Measurements from ENCODE around the gene RNU6-1.

Gene RNU6-1

GRCh38 chr15:67832031-67832551 lies 7.8 kb downstream of the RNU6-1 start:
- no peak for DNase-seq

GRCh38 chr15:67831363-67831762 lies 8.5 kb downstream of the RNU6-1 start:
- DNase-seq: no peak

DNA sequence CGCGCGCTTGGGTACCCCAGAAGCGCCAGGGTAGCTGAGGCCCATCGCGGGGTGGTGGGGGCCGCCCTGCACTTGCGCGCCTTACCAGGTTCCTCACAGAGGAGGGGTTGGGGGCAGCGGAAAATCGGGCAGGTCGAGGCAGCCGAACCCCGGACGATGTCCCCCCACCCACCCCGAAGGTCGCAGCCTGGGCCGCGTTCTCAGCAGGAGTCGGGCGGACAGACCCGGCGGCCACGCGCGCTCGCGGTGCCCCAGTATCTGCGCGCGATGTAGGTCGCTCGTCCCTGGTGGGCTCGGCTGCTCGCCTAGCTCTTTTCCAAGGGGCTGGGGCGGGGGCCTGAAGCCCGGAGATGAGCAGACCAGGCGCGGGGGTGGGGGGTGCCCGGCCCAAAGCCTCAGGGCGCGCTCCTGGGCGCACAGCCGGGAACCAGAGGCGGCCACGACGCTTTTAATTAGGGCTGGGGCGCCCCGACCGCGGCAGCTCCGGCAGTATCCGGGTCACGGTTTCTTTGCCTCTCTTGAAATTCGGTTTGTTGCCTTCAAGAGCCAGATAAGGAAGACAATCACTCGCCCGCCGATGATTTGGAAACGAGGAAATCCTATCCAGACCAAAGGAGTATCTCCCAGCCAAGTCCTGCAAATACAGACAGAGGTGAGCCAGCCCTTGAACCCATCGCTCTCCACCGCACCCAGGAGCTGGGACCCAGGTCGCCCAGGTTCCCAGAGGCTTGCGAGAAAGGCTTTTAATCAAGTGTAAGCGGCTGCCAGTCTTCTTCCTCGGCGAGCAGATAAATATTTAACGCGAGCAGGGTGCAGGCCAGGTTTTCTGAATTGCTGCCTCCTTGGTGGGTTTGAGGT lies 10.0 kb downstream of the RNU6-1 start:
- no peak for DNase-seq

- DNase-seq: no peak
These were observed 10.7 kb downstream of the RNU6-1 start for GRCh38 chr15:67828969-67829646.

DNA sequence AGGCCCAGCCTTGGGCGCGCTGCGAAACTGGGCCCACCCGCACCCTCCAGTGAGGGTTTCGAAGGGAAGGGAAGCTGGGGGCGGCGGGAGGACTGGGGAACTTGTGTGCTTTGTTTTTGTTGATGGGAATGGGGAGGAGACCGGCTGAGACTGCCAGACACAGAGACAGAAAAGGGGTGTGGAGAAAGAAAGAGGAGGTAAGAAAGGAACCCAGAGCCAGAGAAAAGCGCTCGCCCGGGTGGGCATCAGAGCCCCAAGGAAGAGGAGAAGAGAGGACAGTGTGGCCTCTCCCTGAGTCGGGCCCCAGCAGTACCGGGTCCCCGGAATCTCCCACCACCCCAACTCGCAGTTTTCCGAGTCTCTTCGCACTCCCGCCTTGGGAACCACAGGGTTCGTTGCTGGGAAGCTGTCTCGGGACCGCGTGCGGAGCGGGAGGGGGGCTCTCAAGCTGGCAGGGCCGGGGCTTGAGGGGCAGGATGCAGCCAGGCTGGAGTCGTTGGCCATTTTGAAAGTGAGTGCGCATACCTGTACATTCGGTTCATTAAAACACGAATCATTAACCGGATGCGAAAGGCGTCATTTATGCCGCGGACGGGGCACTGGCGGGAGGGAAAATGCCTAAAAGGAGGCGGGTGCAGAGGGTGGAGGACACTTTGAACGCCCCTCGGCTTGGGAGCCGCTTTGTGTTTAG lies 11.4 kb downstream of the RNU6-1 start:
- no peak for DNase-seq

DNA sequence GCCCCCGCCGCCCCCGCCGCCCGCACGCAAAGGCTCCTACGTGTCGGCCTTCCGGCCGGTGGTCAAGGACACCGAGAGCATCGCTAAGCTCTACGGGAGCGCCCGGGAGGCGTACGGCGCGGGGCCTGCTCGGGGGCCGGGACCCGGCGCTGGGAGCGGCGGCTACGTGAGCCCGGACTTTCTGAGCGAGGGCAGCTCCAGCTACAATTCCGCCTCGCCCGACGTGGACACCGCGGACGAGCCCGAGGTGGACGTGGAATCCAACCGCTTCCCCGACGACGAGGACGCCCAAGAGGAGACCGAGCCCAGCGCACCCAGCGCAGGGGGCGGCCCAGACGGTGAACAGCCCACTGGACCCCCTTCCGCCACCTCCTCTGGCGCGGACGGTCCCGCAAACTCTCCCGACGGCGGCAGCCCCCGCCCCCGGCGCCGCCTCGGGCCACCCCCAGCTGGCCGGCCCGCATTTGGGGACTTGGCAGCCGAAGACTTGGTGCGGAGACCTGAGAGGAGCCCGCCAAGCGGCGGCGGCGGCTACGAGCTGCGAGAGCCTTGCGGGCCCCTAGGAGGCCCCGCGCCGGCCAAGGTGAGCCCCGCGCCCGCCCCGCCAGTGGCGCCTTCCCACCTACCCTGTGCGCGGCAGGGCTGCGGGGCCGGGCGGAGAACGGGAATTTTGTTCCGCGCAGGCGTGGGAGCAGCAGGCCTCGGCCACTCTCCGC lies 12.1 kb downstream of the RNU6-1 start:
- DNase-seq: no peak

GRCh38 chr15:67826717-67827561 lies 12.9 kb downstream of the RNU6-1 start:
- no peak for DNase-seq

DNA sequence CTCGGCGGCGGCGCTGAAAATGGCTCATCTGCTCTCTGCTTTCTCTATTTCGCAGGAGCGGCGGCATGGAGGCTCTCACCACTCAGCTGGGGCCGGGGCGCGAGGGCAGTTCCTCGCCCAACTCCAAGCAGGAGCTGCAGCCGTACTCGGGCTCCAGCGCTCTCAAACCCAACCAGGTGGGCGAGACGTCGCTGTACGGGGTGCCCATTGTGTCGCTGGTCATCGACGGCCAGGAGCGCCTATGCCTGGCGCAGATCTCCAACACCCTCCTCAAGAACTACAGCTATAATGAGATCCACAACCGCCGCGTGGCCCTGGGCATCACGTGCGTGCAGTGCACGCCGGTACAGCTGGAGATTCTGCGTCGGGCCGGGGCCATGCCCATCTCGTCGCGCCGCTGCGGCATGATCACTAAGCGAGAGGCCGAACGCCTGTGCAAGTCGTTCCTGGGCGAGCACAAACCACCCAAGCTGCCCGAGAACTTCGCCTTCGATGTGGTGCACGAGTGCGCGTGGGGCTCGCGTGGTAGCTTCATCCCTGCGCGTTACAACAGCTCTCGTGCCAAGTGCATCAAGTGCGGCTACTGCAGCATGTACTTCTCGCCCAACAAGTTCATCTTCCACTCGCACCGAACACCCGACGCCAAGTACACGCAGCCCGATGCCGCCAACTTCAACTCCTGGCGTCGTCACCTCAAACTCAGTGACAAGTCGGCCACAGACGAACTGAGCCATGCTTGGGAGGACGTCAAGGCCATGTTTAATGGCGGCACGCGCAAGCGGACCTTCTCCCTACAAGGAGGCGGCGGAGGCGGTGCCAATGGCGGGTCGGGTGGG lies 13.7 kb downstream of the RNU6-1 start:
- DNase-seq: no peak

DNA sequence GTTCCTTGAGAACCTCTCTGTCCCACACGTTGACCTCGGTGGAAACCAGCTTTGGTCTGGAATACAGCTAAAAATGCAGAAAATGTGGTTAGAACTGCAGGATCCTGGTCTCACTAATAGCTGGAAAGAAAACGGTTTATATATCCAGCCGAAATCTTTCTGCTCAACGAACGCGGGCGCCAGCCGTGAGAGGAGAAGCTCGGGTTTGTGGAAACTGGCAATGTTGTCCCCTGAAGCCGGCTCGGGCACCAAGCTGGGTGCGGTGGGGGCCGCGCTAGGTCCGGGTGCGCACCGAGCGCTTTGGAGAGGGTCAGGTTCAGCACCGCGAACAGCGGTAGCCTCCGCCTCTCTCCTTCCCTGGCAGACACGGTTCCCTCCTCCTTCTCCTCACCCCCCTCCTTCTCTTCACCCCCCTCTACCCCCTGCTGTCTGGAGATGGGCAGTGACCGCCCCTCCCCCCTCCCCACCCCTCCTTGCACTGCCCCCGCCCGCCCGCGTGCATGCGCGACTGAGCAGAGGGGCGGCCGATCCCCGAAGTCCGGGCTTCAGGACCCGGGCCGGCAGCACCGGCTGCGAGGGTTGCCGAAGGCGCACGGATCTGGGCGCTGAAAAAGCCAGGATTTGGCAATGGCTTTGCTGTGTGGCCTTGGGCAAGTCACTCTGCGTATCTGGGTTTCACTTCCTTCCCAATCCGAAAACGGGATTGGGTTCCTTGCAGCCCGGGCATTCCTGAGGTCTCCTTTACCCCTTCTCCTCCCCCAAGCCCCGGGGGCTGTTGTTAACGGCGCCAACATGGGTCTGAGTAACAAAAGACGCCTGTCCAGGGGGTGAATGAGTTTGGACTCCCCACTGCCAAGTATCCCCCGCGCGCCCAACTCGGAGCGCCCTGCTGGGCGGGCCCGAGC lies 14.6 kb downstream of the RNU6-1 start, which contains the start of gene SKOR1:
Gene SKOR1 (plus strand): TSS at position 534 of the 905 bp plus-strand sequence. CDS start 94 bp downstream, at position 628.
- no peak for DNase-seq

DNA sequence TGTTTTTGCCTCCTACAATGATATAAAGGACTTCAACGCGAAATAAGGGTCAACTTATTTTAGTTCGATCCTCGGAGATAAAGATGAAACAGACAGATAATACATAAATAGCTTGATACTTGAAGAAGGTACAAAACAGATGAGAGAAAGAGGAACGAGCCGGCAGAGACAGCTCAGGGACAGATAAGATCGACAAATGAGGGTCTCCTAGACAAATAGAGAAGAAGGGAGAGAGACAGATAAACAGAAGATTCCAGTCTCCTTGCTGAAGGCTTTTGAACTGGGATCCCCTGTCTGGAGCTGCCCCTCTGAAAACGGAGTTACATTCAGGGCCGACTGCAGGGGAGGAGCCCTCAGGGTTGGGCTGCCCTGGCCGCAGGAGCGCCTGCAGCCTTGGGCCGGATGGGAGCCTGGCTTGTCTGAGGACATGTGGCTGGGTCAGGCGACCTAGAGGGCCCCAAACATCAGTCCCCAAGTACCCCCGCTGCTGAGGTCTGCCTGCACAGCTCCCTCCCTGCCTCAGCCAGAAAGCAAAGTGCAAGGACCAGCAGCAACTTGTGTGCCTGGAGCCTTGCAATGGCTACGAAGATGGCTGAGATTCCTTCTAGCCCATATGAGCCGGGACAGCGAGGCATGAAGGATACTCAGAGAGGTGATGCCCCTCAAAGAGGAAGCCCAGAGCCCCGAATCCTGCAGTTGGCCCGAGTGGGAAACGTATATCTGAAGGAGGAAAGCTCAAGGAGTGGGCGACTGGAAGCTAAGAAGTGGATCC lies 15.5 kb downstream of the RNU6-1 start:
- DNase-seq: no peak

- no peak for DNase-seq
These were observed 16.3 kb downstream of the RNU6-1 start for GRCh38 chr15:67823314-67824196.

DNA sequence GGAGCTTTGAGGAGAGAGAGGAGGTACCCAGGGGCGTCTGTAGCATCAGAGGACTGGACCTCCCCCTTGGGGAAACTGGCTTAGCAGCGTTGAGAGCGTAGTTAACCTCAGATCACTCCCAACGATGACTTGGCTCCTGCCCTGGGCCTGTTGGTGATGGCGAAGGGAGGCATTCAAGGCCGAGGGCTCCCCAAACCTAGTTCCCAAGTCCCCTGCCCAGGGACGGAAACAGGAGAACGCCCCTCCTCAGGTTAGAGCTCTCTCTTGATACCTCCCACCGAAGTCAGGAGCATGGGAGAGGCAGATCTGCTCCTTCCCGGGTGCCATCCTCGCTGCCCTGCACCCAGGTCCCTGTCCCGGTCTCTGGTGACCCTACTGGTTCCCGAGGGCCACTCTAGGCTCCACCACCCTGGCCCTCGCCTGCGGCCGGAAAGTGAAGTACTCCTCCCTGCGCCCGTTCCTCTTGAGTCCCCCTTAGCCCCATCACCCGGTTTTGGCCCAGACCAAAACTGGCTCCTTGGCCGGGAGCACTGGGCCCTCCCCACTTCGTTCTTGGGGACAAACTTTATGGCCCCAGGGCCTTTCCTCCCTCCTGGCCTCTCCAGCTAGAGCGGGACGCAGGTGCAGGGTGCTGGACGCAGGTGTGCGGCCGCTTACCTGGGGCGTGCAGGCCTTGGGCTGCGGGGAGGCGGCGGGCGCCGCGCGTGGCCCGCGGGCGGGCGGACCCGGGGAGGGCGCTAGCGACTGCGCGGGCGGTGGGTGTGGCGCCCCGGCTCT lies 17.1 kb downstream of the RNU6-1 start:
- DNase-seq: no peak

GRCh38 chr15:67821784-67822440 lies 17.9 kb downstream of the RNU6-1 start:
- no peak for DNase-seq

DNA sequence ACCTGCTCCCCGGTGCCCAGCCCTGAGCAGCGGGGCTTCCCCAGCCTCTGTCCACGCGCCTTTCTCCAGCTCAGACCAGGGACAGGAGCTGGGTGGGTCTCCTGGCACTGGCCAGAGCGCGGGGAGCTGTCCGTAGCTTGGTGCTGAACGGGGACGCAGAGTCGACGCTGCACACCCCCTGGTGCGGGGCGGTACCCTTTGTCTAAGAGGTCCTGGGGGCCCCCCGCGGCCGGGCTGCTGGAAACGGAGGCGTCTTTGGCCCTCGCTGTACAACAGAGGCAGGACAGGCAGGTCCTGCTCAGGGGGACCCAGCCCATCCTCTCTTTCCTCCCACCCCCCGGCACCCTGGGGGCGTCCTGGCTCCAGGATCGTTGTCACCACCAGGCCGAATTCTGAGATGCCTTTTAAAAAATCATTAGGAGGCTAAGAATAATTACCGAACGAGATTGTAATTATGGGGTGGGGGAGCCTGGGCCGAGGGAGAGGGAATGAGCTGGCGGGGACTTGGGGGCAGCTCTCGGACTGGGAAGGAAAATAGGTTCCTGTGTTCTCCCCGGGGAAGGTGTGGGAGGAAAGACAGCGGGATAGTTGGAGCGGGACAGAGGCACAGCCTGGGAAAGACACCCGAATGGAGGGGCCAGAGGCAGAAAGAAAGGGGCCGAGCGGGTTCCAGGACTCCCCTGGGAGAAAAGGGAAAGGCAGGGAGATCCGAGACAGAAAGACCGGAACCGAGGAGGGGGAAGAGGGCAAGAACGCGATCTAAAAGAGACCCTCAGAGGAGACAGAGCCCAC lies 18.7 kb downstream of the RNU6-1 start:
- DNase-seq: no peak
